Activated gamma-delta T cell treated with Interleukin-2 at 50 U/mL for 16 hours (primary cell): ENCODE measurements around the gene NLGN1.

Source experiments
- DNase-seq: peaks from one replicate; pipeline ENCODE4 v3.0.0-alpha.2; 2020

The NLGN1 gene

DNA sequence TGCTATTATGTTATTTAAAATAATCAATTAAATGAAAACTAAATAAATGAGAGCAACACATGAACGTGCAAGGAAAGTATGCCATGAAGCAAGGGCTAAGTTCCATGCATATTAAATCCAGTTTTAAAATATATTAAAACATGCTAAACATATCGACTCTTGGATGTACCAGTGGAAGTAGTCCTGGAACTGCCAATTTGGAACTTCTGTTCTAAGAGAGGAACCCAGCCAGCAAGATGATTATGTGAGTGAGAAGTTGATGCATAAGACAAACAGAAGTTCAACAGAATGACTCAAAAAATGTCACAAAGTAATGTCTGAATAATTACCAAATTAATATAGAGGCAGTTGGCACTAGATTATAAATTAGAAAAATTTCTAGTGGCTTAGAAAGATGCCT, 714.2 kb downstream of the NLGN1 start:
- no peak for DNase-seq

GRCh38 chr3:174116421-174116820, 718.9 kb downstream of the NLGN1 start:
- no peak for DNase-seq

DNA sequence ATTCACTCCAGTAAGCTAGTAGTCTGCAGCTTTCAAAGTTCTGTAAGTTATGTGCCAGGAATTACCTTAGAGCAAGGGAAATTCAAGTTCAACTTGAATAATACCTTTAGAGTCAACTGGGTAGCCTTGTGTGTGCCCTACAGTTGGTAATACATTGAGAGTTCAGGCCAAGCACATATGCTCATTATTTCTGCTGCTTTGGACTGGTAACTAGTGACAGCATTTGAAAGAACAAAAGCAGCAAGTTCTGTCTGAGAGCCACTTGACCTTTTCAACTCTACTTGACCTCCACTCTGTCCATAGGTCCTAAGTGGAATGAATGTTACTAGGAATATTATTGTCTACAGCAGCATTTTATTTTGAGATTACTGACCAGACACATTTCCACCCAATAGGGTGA, 723.5 kb downstream of the NLGN1 start:
- DNase-seq: no peak

DNA sequence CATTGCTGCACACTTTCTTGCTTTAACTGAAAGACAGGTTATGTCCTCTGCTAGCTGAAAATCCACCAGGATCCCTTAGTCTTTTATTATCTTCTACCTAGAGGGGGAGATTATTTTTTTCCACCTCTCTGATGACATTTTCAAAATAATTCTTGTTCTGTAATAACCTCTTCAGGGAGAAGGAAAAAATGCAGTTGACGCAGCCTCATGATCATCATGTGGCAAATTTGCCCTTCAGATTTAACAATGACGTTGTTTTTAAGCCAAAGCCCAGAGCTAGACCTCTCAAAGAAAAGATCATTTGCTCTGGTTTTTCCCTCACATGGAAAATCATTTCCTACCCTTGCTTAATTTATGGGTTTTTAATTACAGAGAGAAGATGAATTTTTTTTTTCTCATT, 724.9 kb downstream of the NLGN1 start:
- DNase-seq: no peak

DNA sequence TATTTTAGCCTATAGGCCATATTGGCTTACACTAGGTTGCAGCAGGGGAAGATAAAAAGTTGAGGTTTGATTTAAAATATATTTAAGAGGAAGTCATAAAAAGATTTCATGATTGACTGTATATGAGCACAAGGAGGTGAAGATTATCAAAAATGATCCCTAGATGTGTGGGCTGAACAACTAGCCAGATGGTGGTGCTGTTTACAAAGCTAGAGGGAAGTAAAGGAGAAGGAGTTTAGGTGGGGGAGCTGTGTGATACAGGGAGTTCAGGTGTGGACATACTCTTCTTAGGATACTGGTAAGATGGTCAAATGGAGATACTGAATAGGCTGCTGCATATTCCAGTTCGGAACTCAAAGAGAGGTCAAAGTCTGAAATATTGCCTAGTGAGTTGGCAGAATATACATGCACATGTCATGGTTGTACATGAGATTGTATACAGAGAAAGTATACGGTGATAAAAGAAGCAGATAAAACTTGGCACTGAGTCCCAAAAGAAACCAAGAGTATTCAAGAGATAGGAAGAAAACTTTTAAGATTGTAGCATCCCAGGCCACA, 727.8 kb downstream of the NLGN1 start:
- DNase-seq: no peak

GRCh38 chr3:174126990-174127758, 729.6 kb downstream of the NLGN1 start:
- no peak for DNase-seq

DNA sequence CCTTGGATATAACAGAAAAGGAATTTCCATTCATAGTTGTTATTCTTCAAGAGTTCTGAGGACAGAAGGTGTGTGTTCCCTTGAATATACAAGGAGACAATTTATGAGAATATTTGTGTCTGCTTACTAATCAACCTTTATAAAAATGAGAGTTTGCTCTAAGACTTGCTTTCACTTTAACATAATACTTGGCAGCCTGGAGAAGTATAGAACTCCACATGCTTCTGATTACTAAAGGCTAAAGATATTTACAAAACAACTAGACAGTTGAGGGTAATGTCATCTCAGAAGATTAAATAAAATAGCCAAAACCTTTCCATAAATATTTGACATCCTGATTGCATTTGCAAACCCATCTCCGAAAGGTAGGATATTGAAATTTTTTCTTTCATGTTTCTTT, 734.5 kb downstream of the NLGN1 start:
- DNase-seq: no peak

GRCh38 chr3:174132421-174133042, 735.0 kb downstream of the NLGN1 start:
- DNase-seq: no peak

GRCh38 chr3:174146008-174146407, 748.5 kb downstream of the NLGN1 start:
- no peak for DNase-seq

GRCh38 chr3:174147798-174148197, 750.3 kb downstream of the NLGN1 start:
- no peak for DNase-seq

DNA sequence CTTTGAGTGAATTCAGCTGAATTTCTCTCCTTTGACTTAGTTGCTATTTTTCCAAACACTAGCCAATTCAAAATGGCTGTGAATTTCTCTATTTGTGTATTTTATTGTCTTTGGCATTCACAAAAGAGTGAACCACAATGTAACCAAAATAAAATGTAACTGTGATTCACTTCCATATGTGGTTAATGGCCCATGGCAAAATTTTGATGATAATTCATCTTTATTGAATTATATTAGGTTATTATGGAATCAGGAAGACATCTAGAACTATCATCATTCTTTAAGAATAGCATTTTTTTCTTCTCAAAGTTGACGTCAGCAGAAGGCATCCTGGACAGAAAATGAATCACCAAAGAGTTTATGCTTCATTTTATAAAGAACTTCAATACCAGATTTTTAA, 756.3 kb downstream of the NLGN1 start:
- DNase-seq: no peak

- no peak for DNase-seq
Measured at GRCh38 chr3:174156200-174156599, 758.7 kb downstream of the NLGN1 start.

DNA sequence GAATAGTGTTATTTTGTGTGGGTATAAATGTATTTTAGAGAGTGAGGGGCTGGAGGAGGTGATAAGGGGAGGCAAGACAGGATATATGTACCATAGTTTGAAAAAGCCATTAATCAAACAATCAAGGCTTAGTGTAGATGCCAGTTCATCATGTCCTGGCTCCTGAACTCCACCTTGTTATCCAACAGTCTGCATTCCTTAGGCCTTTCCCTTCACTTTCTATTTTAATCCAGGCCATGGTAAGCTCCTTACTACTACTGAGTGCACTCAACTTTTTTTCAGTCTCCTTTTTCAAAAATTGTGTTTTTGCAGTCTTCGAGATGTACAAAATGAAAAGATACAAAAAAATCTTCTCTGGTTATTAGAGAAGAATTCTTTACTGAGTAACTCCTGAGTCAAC, 761.1 kb downstream of the NLGN1 start:
- no peak for DNase-seq

DNA sequence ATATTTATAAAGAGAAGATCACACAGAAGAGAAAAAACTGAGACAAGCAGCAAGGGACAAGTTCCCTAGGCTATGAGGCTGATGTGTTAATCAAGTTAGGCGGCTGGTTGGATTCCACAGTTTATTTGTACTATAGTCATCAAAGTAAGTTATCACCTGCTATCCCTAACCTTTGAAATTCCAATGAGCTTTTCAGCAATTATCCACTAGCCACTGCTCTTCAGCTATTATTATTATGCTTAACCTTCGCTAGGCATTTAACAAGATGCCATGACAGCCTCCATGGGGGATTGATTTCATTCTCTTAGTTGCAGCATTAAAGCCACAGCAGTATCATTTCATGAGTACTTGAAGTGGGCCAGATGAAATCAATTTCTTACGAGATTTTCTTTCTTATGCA, 762.1 kb downstream of the NLGN1 start:
- DNase-seq: no peak

DNA sequence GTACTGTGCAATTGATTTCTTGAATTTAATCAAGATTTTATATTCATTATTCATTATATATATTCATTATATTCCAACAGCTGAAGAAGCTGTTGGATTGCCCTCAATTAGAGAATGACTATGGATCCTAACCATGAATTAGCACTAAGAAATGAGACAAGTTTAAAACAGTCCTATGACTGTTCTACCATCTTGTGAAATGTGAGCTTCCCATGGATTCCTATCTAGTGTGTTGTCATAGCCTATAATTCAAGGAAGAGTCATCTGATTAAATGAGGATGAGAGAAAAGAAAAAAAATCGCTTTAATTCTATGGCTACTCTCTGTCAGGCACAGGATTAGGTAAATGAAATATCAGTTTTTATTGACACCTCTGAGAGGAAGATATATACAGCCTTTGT, 765.0 kb downstream of the NLGN1 start:
- DNase-seq: no peak

DNA sequence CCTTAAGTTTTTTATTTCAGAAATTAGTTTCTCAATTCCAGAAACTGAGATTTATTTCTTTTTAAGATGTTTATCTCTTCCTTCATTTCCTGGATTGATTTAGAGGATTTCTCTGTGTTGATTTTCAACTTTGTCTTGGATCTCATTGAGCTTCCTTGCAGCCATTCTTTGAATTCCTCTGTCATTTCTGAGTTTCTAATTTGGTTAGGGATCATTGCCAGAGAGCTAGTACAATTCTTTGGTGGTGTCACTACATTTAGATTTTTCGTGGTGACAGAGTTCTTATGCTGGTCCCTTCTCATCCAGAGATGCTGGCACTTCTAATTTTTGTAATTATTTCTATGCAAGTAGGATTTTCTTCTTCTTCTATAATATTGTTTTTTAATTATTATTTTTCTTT, 770.5 kb downstream of the NLGN1 start:
- no peak for DNase-seq

- DNase-seq: no peak
Measured at GRCh38 chr3:174168538-174169254, 771.2 kb downstream of the NLGN1 start.

GRCh38 chr3:174169736-174170135, 772.2 kb downstream of the NLGN1 start:
- DNase-seq: no peak

DNA sequence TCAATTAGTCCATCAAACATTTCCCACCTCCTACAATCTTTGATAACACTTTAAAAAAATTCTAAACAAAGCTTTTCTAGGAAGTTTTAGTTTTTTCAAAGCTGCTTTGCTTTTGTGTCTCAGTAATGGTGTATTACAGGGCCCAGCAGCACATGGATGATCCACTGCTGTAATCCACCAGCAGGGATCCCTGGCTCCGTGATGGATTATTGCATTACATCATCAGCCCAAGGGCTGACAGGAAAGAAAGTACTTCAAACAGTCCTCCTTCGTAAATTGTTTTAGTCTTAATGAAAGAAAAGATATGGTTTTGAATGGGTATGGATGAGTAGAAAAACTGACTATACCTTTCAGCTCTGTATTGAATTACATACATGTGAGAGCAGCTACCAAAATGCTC, 772.7 kb downstream of the NLGN1 start:
- DNase-seq: no peak

DNA sequence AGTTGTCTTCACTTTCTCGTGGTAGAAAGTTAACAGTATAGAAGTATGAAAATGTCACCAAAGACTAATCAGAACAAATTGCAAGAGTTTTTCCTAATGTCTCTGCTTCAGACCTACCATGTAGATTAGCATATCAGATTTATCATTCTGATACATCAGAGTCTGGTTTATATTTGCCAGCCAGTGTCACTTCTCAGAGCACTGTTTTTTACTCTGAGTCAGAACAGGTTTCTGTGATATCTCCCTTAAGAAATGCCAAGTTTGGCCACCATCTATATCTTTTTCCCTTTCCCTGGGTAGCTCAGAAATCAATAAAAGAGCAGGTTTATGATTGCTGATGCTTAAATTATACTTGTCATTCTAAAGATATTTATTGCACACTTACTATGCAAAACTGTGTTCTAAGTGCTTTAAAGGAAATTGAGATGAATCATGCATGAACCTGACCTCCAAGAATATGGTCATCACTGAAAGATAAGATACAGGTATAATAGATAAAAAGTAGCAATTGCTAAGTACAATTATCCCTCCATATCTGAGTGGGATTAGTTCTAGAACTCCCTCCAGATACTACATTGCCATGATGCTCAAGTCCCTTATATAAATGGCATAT, 788.9 kb downstream of the NLGN1 start:
- no peak for DNase-seq

DNA sequence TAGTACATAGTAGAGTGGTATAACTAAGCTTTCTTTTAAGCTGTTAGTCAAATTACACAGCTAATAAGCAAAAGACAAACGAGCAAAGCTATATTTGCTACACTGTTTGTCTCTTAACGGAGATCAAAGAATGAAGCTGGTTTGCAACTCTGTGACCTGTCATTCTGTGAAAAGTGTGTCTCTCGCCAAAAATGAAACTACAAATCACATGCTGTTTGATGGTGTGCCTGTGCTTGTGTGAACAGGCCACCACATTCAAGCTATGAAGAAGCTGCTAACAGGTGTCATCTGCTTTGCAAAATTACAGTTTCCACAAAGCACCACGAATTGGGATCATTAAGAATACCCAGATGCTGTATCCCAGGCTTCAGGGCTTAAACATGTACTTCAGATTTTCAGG, 793.8 kb downstream of the NLGN1 start:
- no peak for DNase-seq

- no peak for DNase-seq
Measured at GRCh38 chr3:174191895-174192294, 794.4 kb downstream of the NLGN1 start.

DNA sequence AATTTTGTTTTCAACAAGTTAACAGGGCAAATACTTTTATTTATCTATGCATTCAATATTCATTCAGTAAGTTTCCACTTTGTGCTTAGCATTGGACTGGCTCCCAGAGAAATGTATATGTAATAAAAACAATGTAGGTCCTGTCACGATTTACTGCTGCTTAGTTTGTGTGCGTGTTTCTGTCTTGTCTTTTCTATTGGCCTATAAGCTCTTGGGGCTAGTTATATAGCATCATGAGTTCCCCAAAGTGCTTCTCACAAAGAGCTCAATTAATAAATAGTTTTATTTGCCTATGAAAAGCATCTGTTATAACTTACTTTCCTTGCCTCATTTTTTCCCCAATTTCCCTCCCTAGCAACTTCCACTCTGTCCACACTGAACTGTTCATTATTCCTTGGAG, 794.9 kb downstream of the NLGN1 start:
- no peak for DNase-seq
